ENCODE results near the gene MEX3D.

DNA sequence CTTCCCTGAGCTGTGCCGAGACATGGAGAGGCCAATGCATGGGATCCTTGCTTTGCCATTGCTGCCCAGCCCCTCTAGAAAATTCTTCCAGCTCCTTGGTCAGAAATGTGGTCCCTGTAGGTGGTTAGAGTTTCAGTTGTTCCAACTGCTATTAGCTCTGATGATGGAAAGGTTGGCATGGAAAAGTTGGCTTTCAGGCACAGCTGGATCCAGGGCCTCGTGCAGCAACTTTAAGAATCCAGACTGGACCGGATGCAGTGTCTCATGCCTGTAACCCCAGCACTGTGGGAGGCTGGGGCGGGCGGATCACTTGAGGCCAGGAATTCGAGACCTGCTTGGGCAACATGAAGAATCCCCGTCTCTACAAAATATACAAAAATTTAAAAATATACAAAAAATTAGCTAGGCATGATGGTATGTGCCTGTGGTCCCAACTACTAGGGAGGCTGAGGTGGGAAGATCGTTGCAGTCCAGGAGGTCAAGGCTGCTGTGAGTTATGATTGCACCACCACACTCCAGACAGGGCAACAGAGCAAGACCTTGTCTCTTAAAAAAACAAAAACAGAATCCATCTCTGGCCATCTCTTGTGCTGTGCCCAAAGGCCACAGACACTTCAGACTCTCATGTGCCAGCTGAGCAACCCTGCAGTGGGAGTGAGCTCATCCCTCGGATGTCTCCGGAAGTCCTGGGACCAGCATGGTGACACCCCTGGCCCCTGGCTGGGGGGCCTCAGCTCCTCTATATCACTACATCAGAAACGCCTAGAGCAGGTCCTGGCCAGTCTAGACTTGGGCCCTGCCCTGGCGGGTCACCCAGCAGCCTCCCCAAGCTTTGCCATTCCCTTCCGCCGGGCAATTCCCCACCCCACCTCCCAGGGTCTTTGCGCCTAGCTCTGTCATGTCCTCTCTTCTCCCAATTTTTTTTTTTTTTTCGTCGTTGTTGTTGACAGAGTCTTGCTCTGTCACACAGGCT is 16.8 kb downstream of the MEX3D start:
- no peak for TF ChIP-seq EZH2 (IDR thresholded peaks at IDR 0.05; ENCODE audit: borderline replicate concordance, low read depth, low read length, severe bottlenecking)
- TF ChIP-seq, protein P1, sequence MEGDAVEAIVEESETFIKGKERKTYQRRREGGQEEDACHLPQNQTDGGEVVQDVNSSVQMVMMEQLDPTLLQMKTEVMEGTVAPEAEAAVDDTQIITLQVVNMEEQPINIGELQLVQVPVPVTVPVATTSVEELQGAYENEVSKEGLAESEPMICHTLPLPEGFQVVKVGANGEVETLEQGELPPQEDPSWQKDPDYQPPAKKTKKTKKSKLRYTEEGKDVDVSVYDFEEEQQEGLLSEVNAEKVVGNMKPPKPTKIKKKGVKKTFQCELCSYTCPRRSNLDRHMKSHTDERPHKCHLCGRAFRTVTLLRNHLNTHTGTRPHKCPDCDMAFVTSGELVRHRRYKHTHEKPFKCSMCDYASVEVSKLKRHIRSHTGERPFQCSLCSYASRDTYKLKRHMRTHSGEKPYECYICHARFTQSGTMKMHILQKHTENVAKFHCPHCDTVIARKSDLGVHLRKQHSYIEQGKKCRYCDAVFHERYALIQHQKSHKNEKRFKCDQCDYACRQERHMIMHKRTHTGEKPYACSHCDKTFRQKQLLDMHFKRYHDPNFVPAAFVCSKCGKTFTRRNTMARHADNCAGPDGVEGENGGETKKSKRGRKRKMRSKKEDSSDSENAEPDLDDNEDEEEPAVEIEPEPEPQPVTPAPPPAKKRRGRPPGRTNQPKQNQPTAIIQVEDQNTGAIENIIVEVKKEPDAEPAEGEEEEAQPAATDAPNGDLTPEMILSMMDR (IDR thresholded peaks at IDR 0.05; ENCODE audit: borderline replicate concordance, extremely low read depth, low read length, poor library complexity, severe bottlenecking), result no peak
